Endodermal cell (in vitro differentiated cells): ENCODE results near the gene CMIP. TPM values are rescaled to one million over a fixed set of nuclear protein-coding genes. Genes with fewer than 3 reads are reported as not detected.
A peak's percentile ranks its signal among the peaks of the same experiment; 100 is the strongest.

Source experiments
- DNase-seq: peaks from one replicate; pipeline ENCODE4 v3.0.0-alpha.2; 2017
- H3K27ac ChIP-seq: 2 replicates; pipeline ENCODE4 v1.5.1; 2013; ENCODE audit warnings: mild to moderate bottlenecking, low read depth, low read length, moderate library complexity
- H3K27me3 ChIP-seq: 2 replicates; pipeline ENCODE4 v1.6.1; 2013; ENCODE audit warnings: mild to moderate bottlenecking, low read length, moderate library complexity; ENCODE audit not compliant: insufficient read depth, control insufficient read depth, poor library complexity, severe bottlenecking
- H3K36me3 ChIP-seq: 2 replicates; pipeline ENCODE4 v1.7.0; 2013; ENCODE audit warnings: mild to moderate bottlenecking, low read length, moderate library complexity; ENCODE audit not compliant: control insufficient read depth, insufficient read depth
- H3K4me1 ChIP-seq: one replicate; pipeline ENCODE4 v1.7.0; 2013; ENCODE audit warnings: low read length; ENCODE audit not compliant: control insufficient read depth, insufficient read depth
- H3K4me3 ChIP-seq: 2 replicates; pipeline ENCODE4 v1.5.1; 2013; ENCODE audit warnings: mild to moderate bottlenecking, low read length, moderate library complexity
- H3K9ac ChIP-seq: 2 replicates; pipeline ENCODE4 v1.6.1; 2013; ENCODE audit warnings: mild to moderate bottlenecking, low read length, moderate library complexity; ENCODE audit not compliant: poor library complexity, severe bottlenecking; ENCODE audit errors: extremely low read depth
- H3K9me3 ChIP-seq: 2 replicates; pipeline ENCODE4 v1.6.1; 2013; ENCODE audit warnings: mild to moderate bottlenecking, low read length, moderate library complexity; ENCODE audit not compliant: control insufficient read depth
- H3K27ac Mint-ChIP-seq: 2 replicates; pipeline ENCODE4 v1.8.0; 2020; ENCODE audit warnings: mixed read lengths
- H3K27me3 Mint-ChIP-seq: 2 replicates; pipeline ENCODE4 v1.8.0; 2021; ENCODE audit warnings: mild to moderate bottlenecking, mixed read lengths; ENCODE audit not compliant: insufficient read depth
- H3K36me3 Mint-ChIP-seq: 2 replicates; pipeline ENCODE4 v1.8.0; 2020; ENCODE audit warnings: low read depth, mixed read lengths
- H3K4me1 Mint-ChIP-seq: 2 replicates; pipeline ENCODE4 v1.8.0; 2020; ENCODE audit warnings: mixed read lengths
- H3K4me3 Mint-ChIP-seq: 2 replicates; pipeline ENCODE4 v1.8.0; 2020; ENCODE audit warnings: mild to moderate bottlenecking, moderate library complexity, mixed read lengths
- H3K9me3 Mint-ChIP-seq: 2 replicates; pipeline ENCODE4 v1.8.0; 2020; ENCODE audit warnings: mild to moderate bottlenecking, mixed read lengths
- CTCF ChIP-seq: fragments of 200-600 bp; sonication (generic); conservative IDR thresholded peaks from 2 replicates; pipeline ENCODE4 v1.5.0; 2021; ENCODE audit warnings: antibody characterized with exemption, mild to moderate bottlenecking
- WGBS, 2 experiments: methylation state at CpG; one replicate each; pipeline versions ENCODE4 v1.1.5 to v1.1.7; 2013; ENCODE audit warnings: missing lambda C conversion rate in 2 of 2, mixed read lengths in 1 of 2; ENCODE audit not compliant: insufficient coverage in 1 of 2, insufficient read length in 1 of 2; 5-methylcytosine and 5-hydroxymethylcytosine counted together
- total RNA-seq, 2 donors: library from RNA; stranded (reverse); fragmentation: NEBNext Ultra II Directional in 1 of 2; extraction: Animal tissue kit (Norgen Biotek cat#: 25700) in 1 of 2; gene quantifications; 2 replicates in 1 of 2; 3 replicates in 1 of 2; pipeline ENCODE4 v1.2.1, GENCODE V29; 2021

CMIP gene
- total RNA-seq, 2 donors from 2014 or later = 64.0 to 64.7 TPM

GRCh38 chr16:81651758-81652718 is 207.4 kb downstream of the CMIP start:
- Histone ChIP-seq H3K4me1 (peaks cover 23% of the 10 kb centered on the region), H3K27ac (peak overlapping the region; percentile 89), H3K4me3 (no peak overlapping the region), H3K9ac (no peak overlapping the region), H3K36me3 (peaks cover 19% of the 10 kb centered on the region), H3K9me3 (no peaks in the 10 kb centered on the region), H3K27me3 (no peaks in the 10 kb centered on the region)
- DNase-seq = no peak
- Mint-ChIP-seq H3K36me3 (peaks cover 18% of the 10 kb centered on the region), H3K4me1 (peaks cover 45% of the 10 kb centered on the region), H3K27me3 (no peaks in the 10 kb centered on the region), H3K9me3 (no peaks in the 10 kb centered on the region), H3K4me3 (no peak overlapping the region), H3K27ac (peak overlapping the region; percentile 64)
- 80 to 88% methylated on average over 6 to 19 of the region's 19 CpGs for WGBS, 2 experiments
- no peak for TF ChIP-seq CTCF

DNA sequence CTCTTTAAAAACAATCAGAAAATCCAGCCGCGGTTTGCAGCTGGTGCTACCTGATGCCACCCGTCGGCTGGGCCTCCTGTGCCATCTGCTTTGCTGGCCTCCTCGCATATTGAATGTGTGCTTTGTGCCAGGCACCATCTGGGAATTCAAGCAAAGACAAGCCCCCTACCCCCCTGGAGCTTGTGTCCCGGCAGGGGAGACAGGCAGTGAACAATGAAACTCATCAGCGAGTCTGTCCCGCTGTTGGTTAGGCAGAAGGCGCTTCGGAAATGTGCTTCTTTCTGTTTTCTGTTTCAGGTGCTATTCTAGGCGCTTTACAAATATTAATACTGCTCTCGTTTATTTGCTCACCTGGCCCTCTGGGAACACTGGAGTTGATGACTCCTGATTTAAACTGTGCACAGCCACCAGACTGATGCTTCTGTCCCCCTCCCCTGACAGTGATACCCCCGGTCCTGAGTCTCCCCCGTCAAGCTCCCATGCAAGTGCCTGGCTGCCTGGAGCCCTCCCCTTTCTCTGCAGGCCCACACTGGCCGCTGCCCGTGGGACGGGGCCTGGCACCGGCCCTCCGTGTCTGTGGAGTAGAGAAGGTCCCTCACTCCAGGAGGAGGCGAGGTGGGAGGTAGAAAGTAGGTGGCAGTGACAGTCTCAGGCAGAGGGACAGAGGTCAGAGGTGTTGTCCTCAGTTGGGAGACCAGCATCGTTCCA is 208.3 kb downstream of the CMIP start:
- no peaks in the 10 kb centered on the region for H3K27me3 ChIP-seq
- no peak for TF ChIP-seq CTCF
- peaks cover 18% of the 10 kb centered on the region for H3K4me1 ChIP-seq
- no peak overlapping the region for H3K9ac ChIP-seq
- Mint-ChIP-seq H3K27ac (peak overlapping the region; percentile 55), H3K27me3 (no peaks in the 10 kb centered on the region), H3K4me3 (no peak overlapping the region), H3K4me1 (peaks cover 39% of the 10 kb centered on the region), H3K9me3 (no peaks in the 10 kb centered on the region), H3K36me3 (peaks cover 26% of the 10 kb centered on the region)
- DNase-seq = peak; percentile 57
- whole genome bisulfite sequencing, 2 experiments = 54 to 71% methylated on average over 10 to 21 of the region's 21 CpGs
- H3K36me3 ChIP-seq = peaks cover 19% of the 10 kb centered on the region
- no peaks in the 10 kb centered on the region for H3K9me3 ChIP-seq
- no peak overlapping the region for H3K4me3 ChIP-seq
- peak overlapping the region; percentile 89 for H3K27ac ChIP-seq

DNA sequence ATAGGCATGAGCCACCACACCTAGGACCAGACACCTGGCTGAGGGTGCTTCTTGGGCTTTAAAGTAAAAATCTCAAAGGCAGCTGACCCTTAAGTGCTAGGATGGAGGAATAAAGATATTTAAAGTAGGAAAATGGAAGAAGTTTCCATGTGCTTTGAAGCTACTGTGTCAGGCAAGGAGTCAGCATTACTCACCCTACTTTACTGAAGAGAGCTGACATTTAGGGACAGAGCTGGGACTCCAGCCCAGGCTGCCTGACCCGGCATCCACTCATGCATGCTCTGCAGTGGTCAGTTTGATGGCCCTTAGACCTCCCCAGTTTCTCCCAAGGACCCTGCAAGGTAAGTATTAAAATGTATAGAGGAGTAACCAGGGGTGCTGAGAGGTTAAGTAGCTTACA is 209.7 kb downstream of the CMIP start:
- Histone ChIP-seq H3K9ac (no peak overlapping the region), H3K27ac (no peak overlapping the region), H3K9me3 (no peaks in the 10 kb centered on the region), H3K36me3 (peaks cover 33% of the 10 kb centered on the region), H3K27me3 (no peaks in the 10 kb centered on the region), H3K4me3 (no peak overlapping the region), H3K4me1 (peaks cover 18% of the 10 kb centered on the region)
- no peak for DNase-seq
- Mint-ChIP-seq H3K27ac (no peak overlapping the region), H3K4me3 (no peak overlapping the region), H3K9me3 (no peaks in the 10 kb centered on the region), H3K27me3 (no peaks in the 10 kb centered on the region), H3K4me1 (peaks cover 33% of the 10 kb centered on the region), H3K36me3 (peaks cover 36% of the 10 kb centered on the region)
- 100% methylated on average over 1 of the region's 1 CpG for WGBS, 2 experiments
- TF ChIP-seq CTCF = no peak
